C1 segment of cervical spinal cord (tissue), 14 donors: Measurements from ENCODE around the gene RUFY3.

Experiments used
- DNase-seq, 14 donors: peaks; one replicate each; lab custom pipeline; 2025; lab: John Stamatoyannopoulos, UW

RUFY3 gene

DNA sequence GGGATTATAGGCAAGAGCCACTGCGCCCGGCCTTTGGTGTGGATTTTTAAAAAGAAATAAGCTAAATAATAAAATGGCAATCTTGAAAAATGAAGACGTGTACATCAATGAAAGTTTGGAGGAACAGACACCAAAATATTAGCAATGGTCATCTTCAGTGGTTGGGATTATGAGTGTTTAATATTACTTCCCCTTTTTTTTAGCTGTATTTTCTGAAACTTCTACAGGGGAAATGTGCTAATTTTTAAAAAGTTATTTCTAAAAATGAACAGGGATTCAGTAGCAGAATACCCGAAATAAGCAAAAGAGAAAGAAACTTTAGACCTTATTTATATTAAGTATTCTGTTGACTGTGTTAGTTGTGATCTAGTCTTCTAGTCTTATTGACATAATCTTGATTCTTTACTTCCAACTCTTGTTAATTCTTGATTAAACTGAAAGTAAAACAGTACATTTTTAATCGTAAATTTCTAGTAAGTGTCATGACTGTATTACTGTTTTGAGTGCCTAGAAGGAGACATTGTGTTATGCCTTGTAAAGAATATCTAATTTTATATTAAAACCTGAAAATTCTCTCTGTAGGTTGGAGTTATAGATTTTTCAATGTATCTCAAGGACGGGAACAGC, 51.3 kb downstream of the RUFY3 start:
- no peak for DNase-seq

DNA sequence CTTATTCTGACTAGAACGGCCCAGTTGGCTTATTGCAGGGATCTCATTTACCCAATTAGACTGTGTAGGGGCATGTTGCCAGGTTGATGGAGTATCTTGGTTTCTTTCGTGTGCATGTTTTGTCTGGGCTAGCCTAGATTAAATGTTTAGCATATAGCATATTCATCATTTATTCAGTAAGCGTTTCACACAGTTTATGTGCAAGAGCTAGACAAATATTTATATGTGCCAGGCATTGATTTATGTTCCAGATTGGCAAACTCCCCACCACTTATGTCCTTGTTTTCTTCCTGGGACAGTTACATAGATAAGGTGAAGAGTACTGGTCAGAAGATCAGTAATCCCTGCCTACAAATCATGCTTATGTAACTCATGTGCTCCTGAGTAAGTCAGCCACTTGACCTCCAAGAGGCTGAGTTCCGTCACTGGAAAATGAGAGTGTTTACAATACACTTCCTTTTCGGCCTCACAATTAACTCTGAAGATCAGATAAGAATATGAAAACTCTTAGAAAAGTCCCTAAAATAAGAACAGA, 57.2 kb downstream of the RUFY3 start:
- no peak for DNase-seq

DNA sequence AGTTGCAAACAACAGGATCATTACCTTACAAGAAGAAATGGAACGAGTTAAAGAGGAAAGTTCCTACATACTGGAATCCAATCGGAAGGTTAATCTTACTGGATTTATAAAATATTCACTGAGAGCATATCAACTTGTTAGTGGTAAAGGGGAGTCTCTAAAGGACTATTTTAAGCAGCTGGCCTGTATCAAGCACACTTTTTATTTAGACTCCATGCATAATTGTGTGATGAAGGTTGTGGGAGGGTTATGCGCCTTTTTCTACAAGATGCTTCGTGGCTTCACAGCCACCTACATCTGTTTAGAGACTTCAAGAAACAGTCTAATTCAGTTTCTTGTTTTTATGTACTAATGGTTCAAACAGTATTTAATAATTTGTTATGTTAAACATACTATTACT, 61.3 kb downstream of the RUFY3 start:
- no peak for DNase-seq

DNA sequence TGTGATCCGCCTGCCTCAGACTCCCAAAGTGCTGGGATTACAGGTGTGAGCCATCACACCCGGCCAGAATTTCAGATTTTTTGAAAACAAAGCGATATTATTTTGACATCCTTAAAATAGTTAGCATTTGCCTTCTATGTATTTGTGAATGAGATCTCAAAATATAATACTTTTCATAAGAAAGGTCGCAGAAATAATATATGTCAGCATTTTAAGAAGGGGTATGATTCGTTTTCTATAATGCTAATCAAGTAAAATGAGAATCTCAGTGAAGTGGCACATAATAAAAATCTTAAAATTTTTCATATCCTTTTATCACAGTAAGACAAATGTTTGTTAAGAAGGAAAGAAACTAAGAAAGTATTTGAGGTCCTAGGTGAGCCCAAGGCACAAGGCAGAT, 65.7 kb downstream of the RUFY3 start:
- no peak for DNase-seq

DNA sequence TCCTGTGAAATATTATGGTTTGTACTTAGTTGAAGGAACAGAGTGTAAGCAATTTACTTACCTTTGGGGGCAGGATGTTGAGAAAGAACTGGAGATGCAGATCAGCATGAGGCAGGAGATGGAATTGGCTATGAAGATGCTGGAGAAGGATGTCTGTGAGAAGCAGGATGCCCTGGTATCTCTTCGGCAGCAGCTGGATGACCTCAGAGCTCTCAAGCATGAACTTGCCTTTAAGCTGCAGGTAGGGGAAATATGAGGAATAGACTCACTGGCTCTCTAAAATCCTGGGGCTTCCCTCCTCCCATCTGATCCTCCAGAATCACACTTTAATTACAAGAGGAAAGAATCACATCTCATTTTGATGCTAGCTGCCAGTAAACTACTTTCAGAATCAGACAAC, 67.0 kb downstream of the RUFY3 start:
- no peak for DNase-seq

DNA sequence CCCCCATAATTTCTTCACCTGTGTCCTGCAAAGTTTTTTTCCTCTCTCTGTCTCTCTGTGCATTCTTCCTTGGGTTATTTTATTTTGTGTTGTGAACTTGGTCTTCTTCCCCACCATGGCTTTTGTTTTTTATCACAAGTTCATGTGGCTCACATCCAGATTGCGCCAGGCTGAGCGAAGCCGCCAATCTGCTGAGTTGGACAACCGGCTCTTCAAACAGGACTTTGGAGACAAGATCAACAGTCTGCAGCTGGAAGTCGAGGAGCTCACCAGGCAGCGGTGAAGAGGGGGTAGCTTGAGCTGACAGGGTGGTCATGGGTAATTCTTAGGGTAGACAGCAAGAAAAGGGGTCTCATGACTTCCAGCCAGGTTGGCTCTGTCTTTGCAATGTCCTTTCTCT, 71.9 kb downstream of the RUFY3 start:
- DNase-seq = no peak

DNA sequence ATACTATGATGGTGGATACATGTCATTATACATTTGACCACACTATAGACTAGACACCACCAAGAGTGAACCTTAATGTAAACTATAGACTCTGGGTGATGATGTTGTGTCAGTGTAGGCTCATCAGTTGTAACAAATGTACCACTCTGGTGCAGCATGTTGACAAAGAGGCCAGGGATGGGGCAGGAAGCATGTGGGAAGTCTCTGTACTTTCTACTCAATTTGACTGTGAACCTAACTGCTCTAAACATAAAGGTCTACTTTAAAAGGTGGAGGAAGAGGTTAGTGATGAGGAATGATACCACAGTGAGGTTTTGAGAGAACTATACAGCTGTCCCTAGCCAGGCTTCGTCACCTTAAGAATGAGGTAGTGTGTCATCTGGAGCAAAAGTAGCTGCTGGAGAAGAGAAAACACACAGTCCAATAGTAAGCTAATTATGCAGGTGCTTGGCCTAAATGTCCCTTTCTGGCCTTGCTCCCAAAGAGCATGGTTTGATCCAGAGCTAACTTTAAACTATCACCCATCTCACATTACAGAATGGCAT, 79.6 kb downstream of the RUFY3 start:
- DNase-seq = no peak

DNA sequence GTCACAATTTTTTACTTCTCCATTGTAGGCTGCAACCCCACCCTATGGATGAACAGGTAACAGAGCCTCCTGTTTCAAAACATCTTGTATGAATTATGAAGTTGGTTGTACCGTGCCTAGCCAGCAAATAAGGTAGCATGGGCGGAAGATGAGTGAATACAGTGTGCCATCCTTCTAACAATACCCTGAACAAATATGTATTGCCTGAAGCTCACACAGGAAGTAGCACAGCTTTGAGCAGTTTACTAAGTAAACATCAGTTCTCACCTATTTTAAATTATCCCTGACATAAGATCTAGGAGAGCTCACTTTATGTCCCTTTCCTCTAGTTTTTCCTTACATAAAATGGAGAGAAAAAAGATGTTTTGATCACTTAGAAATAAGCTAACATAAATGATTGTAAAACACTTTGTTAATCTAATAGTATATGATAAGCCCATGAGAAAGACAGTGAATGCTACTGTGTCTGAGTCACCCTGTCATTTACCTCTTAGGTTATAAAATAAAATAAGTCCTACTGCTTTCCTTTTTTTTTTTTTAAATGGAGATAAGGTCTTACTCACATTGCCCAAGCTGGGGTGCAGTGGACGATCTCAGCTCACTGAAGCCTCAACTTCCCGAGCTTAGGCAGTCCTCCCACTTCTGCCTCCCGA, 81.3 kb downstream of the RUFY3 start:
- no peak for DNase-seq

DNA sequence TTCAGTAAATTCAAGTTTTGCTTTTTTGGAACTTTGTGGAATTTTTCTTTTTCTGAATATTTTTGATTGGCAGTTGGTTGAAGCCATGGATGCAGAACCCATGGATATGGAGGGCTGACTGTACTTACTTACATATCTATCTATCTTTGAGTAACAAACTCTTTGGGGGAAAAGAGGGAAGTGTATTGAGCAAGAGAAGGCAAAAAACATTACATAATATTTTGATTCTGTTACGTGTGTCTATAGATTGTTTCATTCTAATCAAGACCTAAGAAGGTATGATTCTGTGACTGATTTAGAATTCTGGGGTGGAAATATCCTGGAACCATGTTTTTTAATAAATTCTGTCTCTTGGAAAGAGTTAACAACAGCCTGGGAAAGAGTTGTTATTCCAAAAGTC, 86.4 kb downstream of the RUFY3 start:
- DNase-seq = no peak

DNA sequence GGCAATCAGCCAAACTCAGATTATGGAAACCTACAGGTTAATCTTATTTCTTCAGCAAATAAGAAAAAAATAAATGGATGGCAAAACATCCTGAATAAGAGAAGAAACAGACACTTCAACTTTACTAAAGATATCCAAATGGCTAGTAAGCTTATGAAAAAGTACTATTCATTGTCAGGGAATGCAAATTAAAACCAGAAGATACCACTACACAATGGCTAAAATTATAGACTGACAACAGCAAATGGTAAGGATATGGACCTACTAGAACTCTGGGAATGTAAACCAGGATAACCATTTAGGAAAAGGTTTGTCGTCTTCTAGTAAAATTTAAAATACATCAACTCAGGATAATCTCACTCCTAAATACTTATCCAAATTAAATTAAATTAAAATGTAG, 93.6 kb downstream of the RUFY3 start:
- no peak for DNase-seq

DNA sequence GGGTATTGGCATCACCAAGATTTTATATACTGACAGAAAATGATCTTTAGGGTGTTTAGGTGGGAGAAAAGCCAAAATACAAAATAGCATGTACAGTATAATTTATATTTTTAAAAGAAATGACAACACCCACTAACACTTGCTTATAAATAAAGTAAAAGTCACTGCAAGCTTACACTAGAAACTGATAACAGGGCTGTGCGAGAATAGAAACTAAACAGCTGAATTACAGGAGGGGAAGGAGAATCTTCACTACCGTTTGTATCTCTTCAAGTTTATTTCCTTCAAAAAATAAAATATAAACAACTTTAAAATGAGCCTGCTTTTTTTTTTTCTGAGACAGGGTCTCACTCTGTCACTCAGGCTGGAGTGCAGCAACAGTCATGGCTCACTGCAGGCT, 95.1 kb downstream of the RUFY3 start:
- DNase-seq = no peak

DNA sequence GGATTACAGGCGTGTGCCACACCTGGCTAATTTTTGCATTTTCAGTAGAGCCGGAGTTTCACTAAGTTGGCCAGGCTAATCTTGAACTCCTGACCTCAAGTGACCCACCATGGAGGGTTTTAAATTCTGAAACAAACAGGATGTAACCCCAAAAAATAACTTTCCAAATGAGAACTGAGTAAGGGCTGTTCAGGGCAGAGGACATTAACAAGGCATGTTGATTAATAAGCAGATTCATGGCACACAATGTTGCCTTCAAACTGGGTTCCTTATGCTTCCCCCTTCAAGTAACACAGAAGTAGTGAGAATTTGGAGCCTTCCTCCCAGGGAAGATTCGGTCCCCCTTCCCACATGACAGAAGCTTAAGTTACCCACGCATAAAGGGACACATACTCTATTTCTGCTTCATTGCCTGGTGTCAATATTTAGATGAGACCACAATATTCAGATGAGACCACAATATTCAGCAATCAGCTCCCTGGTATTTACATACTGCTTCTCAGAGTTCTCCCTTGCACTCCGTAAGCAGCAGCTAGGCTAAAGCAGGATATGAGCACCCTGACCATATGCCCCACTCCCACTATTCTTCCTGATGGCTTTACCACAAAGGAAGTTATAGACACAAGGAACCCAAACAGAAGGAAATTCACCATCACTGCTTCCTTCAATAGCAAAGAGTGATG, 96.5 kb downstream of the RUFY3 start:
- DNase-seq = no peak

DNA sequence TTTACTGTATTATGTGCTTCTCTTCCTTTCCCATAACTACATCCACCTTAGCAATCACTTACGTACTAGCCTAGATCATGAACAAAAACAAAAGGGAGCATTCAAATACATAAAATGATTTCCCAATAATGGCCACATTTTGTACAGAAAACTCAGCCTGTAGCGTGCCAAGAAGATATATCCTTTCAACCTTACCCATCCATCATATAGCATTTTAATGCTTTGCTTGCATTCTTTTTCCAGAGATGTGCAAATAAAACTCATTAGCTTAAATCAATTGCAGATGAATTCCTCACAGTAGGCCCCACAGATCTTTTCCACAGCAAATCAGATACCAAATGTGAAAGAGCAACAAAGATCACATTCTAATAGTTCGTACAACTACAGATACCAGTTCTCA, 97.2 kb downstream of the RUFY3 start:
- no peak for DNase-seq

DNA sequence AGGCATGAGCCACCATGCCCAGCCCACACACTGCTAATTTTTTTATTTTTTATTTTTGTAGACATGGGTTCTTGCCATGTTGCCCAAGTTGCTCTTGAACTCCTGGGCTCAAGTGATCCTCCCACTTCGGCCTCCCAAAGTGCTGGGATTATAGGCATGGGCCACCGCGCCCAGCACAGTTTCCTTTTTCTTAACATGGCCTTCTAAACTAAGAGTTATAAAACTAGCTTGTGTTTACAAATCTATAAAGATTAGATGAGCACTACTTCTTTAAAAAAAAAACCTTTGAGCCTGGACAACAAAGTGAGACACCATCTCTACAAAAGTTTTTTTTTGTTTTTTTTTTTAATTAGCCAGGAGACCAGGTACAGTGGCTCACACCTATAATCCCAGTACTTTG, 107.3 kb downstream of the RUFY3 start:
- DNase-seq = no peak

DNA sequence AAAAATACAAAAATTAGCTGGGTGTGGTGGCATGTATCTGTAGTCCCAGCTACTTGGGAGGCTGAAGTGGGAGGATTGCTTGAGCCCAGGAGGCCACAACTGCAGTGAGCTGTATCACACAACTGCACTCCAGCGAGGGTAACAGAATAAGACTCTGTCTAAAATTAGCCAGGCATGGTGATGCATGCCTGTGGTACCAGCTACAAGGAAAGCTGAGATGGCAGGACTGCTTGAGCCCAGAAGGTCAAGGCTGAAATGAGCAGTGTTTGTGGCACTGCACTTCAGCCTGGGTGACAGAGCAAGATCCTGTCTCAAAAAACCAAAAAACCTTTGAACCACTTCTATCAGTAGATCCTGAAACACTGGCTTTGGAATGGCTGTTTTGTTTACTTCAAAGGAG, 107.7 kb downstream of the RUFY3 start:
- DNase-seq = no peak

DNA sequence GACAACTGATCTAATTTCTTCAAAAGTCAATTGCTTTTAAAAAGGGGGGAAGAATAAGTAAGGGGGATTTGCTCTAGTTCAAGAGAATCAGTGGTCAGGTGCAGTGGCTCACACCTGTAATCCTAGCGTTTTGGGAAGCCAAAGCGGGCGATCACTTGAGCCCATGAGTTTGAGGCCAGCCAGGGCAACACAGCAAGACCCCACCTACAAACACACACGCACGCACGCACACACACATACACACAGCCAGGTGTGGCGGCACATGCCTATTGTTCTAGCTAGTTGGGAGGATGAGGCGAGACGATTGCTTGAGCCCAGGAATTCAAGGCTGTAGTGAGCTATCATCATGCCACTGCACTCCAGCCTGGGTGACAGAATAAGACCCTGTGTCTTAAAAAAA, 108.3 kb downstream of the RUFY3 start:
- no peak for DNase-seq

DNA sequence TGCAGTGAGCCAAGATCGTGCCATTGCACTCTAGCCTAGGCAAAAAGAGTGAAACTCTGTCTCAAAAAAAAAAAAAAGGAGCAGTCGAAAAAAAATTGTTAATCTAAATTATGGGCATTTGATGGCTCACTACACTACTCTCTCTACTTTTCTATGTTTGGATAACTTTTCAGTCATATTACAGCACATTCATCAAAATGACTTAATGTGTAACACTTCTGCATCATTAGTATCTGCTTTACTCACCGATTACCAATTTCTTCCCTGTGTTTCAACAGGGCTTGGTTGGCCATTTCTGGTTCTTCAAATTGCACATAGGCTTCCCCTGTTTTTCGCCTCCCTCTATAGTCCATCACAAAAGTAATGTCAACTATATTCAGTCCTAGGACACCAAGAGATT, 109.5 kb downstream of the RUFY3 start:
- DNase-seq = no peak

DNA sequence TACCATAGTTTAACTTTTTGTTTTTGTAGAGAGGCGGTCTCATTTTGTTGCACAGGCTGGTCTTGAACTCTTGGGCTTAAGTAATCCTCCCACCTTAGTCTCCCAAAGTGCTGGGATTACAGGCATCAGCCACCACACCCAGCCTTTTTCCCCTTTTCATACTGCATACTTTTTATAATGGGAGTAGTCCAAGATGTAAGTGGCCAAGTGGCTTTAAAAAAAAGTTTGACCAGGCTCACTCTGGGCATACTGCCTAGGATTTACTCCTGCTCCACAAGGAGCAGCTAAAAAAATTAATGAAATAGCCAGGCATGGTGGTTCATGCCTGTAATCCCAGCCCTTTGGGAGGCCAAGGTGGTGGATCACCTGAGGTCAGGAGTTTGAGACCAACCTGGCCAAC, 111.9 kb downstream of the RUFY3 start:
- no peak for DNase-seq

DNA sequence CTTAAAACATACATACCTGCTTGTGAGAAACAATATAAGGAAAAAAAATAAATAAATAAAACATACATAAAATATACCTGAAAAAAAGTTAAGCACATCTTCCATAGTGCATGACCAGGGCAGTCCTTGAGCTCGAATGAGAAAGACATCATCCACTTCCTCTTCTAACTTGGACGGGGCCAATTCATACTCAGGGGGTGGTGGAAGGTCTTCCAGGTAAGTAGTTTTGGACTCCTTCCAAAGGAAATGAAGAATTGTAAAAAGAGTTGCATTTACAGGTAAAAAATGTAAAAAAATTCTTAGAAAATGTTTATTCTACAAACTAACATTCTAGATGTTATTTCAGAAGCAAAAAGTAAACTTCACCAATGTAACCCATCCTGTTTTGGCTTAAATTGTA, 114.3 kb downstream of the RUFY3 start:
- DNase-seq = no peak

DNA sequence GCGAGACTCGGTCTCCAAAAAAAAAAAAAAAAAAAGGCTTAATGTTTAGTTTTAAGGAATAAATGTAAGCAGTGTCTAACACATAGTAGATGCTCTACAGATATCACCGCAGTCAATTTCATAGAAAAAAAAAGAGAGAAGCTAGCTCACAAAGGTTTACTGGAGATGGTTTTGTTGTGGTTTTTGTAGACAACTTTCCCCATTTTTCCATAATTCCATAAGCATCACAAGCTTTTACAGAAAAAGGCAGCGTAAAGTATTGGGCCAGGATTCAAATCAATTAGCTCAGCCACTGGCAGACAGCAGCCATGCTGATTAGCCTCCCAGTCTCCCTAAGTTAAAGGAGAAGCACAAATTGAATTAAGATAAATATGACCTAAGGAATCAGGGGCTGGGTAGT, 116.4 kb downstream of the RUFY3 start:
- no peak for DNase-seq

DNA sequence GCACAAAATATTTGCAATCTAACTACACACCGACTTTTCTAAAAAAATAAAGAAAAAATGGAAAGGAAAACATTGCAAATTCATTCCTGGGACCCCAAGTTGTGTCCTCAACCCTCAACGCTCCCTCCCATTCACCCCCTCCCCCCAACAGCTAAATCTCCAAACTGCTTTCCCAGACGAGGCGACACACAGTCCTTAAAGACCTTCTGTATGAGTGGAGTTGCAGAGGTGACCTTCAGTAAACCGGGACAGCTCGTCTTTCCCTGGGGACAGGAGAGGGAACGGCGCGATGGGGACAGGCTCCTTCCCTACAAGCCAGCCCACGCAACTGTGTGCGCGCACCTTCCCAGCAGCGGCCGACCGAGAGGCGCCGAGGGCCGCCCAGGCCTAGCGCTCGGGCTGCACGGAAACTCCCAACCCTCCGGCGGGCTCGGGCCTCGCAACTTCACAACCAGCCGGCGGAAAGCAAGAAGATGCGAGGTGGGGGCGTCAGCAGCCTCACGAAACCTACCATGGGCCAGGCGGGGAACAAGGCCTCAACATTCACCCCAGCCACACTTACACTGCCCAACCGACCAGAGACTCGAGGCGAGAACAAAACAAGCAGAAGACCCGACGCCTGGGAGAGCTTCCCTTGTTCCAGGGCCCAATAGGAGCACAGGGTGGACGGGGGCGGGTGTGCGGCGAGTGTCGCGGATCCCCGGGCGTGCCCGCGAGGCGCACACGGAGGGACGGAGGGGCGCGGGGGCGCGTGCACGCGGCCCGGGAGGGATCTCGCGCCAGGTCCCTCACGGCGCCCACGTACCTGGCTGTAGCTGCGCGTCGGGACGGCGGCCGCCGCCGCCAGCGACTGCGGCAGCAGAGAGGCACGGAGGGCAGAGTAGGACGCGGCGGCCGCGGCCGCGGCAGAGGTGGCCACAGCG, 117.2 kb downstream of the RUFY3 start:
- peak in 13 of 14 donors; percentile 10 to 76 (median 57) for DNase-seq
